Measurements from ENCODE around the gene NPHP1.

GRCh38 chr2:110114831-110115255 lies 90.0 kb downstream of the NPHP1 start:
- TF ChIP-seq CTCF (IDR thresholded peaks at IDR 0.05), result no peak
- TF ChIP-seq EZH2 (IDR thresholded peaks at IDR 0.05; ENCODE audit: borderline replicate concordance, insufficient read depth, low read depth, low read length, poor library complexity, severe bottlenecking), result no peak
